Osteocyte (in vitro differentiated cells): ENCODE results near the gene SCN5A. TPM values are rescaled to one million over a fixed set of nuclear protein-coding genes. Genes with fewer than 3 reads are reported as not detected.

Source experiments
- DNase-seq: peaks from one replicate; pipeline ENCODE4 v3.0.0; 2021; ENCODE audit warnings: mixed read lengths; ENCODE audit not compliant: unreplicated experiment; ENCODE audit errors: extremely low spot score
- H3K27ac Mint-ChIP-seq: one replicate; pipeline ENCODE4 v1.8.0; 2021; ENCODE audit warnings: mild to moderate bottlenecking, mixed read lengths; ENCODE audit not compliant: unreplicated experiment
- H3K27me3 Mint-ChIP-seq: one replicate; pipeline ENCODE4 v1.8.0; 2021; ENCODE audit warnings: mixed read lengths; ENCODE audit not compliant: unreplicated experiment
- H3K36me3 Mint-ChIP-seq: one replicate; pipeline ENCODE4 v1.8.0; 2021; ENCODE audit warnings: mixed read lengths; ENCODE audit not compliant: unreplicated experiment
- H3K4me1 Mint-ChIP-seq: one replicate; pipeline ENCODE4 v1.8.0; 2021; ENCODE audit warnings: mixed read lengths; ENCODE audit not compliant: unreplicated experiment
- H3K4me3 Mint-ChIP-seq: one replicate; pipeline ENCODE4 v1.8.0; 2021; ENCODE audit warnings: mild to moderate bottlenecking, moderate library complexity, mixed read lengths; ENCODE audit not compliant: unreplicated experiment
- H3K9me3 Mint-ChIP-seq: one replicate; pipeline ENCODE4 v1.8.0; 2021; ENCODE audit warnings: mixed read lengths; ENCODE audit not compliant: unreplicated experiment
- CTCF ChIP-seq: fragments of 200-600 bp; sonication (generic); IDR thresholded peaks from 2 replicates; pipeline ENCODE4 v1.5.0; 2021; ENCODE audit warnings: antibody characterized with exemption, mild to moderate bottlenecking, moderate library complexity
- total RNA-seq: library from RNA; stranded (reverse); gene quantifications from 2 replicates; pipeline ENCODE4 v1.2.1, GENCODE V29; 2021

Gene SCN5A
- total RNA-seq, 1 donor from 2014 or later = not detected

- no peaks in the 10 kb centered on the region for H3K27me3 Mint-ChIP-seq
- no peak overlapping the region for H3K4me3 Mint-ChIP-seq
These were observed 69.7 kb downstream of the SCN5A start for GRCh38 chr3:38579551-38580449.

GRCh38 chr3:38579141-38579540, 70.3 kb downstream of the SCN5A start:
- Mint-ChIP-seq H3K4me3 (no peak overlapping the region), H3K9me3 (no peaks in the 10 kb centered on the region), H3K36me3 (no peaks in the 10 kb centered on the region), H3K27me3 (no peaks in the 10 kb centered on the region), H3K27ac (no peak overlapping the region), H3K4me1 (no peaks in the 10 kb centered on the region)
- DNase-seq = peak; percentile 83
- no peak for TF ChIP-seq CTCF

More at GRCh38 chr3:38579551-38580449, 69.7 kb downstream of the SCN5A start:
- no peak for TF ChIP-seq CTCF
- H3K36me3 Mint-ChIP-seq = no peaks in the 10 kb centered on the region
- DNase-seq = peak; percentile 65
- no peaks in the 10 kb centered on the region for H3K4me1 Mint-ChIP-seq
- H3K9me3 Mint-ChIP-seq = no peaks in the 10 kb centered on the region
- no peak overlapping the region for H3K27ac Mint-ChIP-seq

- Mint-ChIP-seq H3K4me1 (no peaks in the 10 kb centered on the region), H3K9me3 (peaks cover under 1% of the 10 kb centered on the region), H3K36me3 (no peaks in the 10 kb centered on the region), H3K4me3 (no peak overlapping the region), H3K27ac (no peak overlapping the region), H3K27me3 (no peaks in the 10 kb centered on the region)
- TF ChIP-seq CTCF = no peak
- DNase-seq = peak; percentile 75
These were observed 70.9 kb downstream of the SCN5A start for GRCh38 chr3:38578551-38578950.

- H3K36me3 Mint-ChIP-seq = no peaks in the 10 kb centered on the region
These were observed 71.4 kb downstream of the SCN5A start for GRCh38 chr3:38578081-38578475.

More at GRCh38 chr3:38578081-38578475, 71.4 kb downstream of the SCN5A start:
- no peak overlapping the region for H3K27ac Mint-ChIP-seq
- no peak for TF ChIP-seq CTCF
- H3K9me3 Mint-ChIP-seq = peaks cover 5% of the 10 kb centered on the region
- H3K4me1 Mint-ChIP-seq = no peaks in the 10 kb centered on the region
- H3K27me3 Mint-ChIP-seq = no peaks in the 10 kb centered on the region
- H3K4me3 Mint-ChIP-seq = no peak overlapping the region
- DNase-seq = peak; percentile 48
